Mesothelial cell of epicardium (in vitro differentiated cells): Measurements from ENCODE around the gene EGR4. TPM values are rescaled to one million over a fixed set of nuclear protein-coding genes. Genes with fewer than 3 reads are reported as not detected.
"Not testable (repeated sequence)": the region's sequence is repeated elsewhere in the genome, so short reads cannot be mapped to it uniquely, and the experiment has no call there.

Source experiments
- DNase-seq, 2 experiments: peaks; one replicate each; pipeline ENCODE4 v3.0.0; 2021; ENCODE audit warnings: low spot score in 2 of 2; ENCODE audit not compliant: unreplicated experiment in 2 of 2
- H3K27ac Mint-ChIP-seq: 2 replicates; pipeline ENCODE4 v1.8.0; 2021; ENCODE audit warnings: mixed read lengths
- H3K27me3 Mint-ChIP-seq: 2 replicates; pipeline ENCODE4 v1.8.0; 2021; ENCODE audit warnings: low read depth, mixed read lengths
- H3K36me3 Mint-ChIP-seq: 2 replicates; pipeline ENCODE4 v1.8.0; 2021; ENCODE audit warnings: mixed read lengths
- H3K4me1 Mint-ChIP-seq: 2 replicates; pipeline ENCODE4 v1.8.0; 2021; ENCODE audit warnings: mixed read lengths
- H3K4me3 Mint-ChIP-seq: 2 replicates; pipeline ENCODE4 v1.8.0; 2021; ENCODE audit warnings: mild to moderate bottlenecking, moderate library complexity, mixed read lengths
- H3K9me3 Mint-ChIP-seq: 2 replicates; pipeline ENCODE4 v1.8.0; 2021; ENCODE audit warnings: mixed read lengths
- total RNA-seq: library from RNA; stranded (reverse); gene quantifications from 3 replicates; pipeline ENCODE4 v1.2.1, GENCODE V29; 2021
- TF ChIP-seq, protein P1 (sequence below): fragments of 200-600 bp; sonication (generic); IDR thresholded peaks from one replicate; pipeline ENCODE4 v1.5.0; 2021; ENCODE audit warnings: antibody characterized with exemption; ENCODE audit not compliant: unreplicated experiment

Gene EGR4
- total RNA-seq, 1 donor from 2014 or later: 0.36 TPM

DNA sequence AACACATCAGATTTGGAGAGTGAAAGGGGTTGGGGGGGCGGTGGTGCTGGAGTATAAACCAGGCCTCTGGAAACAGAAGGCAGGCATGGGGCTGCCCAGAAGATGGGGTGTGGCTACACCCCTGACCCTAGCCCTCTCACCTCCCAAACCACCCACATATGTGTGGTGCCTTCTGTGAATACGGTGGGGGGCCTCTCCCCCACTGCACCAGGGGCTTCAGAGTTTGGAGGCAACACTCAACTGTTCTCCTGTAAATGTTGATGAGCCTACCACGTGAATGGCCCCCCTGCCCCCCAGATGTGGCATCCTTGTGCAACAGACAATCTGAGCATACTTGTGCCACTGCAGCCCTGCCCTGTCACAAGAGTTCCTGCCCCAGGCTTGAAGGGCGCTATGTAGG is 28.6 kb downstream of the EGR4 start:
- Mint-ChIP-seq H3K9me3 (no peaks in the 10 kb centered on the region), H3K27me3 (peaks cover 37% of the 10 kb centered on the region), H3K27ac (no peak overlapping the region), H3K4me1 (peaks cover 10% of the 10 kb centered on the region), H3K36me3 (no peaks in the 10 kb centered on the region), H3K4me3 (no peak overlapping the region)
- TF ChIP-seq, protein P1, sequence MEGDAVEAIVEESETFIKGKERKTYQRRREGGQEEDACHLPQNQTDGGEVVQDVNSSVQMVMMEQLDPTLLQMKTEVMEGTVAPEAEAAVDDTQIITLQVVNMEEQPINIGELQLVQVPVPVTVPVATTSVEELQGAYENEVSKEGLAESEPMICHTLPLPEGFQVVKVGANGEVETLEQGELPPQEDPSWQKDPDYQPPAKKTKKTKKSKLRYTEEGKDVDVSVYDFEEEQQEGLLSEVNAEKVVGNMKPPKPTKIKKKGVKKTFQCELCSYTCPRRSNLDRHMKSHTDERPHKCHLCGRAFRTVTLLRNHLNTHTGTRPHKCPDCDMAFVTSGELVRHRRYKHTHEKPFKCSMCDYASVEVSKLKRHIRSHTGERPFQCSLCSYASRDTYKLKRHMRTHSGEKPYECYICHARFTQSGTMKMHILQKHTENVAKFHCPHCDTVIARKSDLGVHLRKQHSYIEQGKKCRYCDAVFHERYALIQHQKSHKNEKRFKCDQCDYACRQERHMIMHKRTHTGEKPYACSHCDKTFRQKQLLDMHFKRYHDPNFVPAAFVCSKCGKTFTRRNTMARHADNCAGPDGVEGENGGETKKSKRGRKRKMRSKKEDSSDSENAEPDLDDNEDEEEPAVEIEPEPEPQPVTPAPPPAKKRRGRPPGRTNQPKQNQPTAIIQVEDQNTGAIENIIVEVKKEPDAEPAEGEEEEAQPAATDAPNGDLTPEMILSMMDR: no peak
- no peak for DNase-seq

DNA sequence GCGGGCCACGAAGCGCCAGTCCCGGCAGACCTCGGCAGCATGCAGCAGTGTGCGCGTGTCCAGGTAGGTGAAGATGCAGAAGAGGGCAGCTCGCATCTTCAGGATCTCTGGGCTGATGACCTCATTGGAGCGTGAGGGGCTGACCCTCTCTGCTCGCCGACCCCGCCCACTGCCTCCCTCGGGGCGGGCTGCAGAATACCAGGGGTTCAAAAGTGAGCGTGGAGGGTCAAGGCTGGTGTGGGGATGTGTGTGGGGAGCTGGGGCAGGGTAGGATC is 29.1 kb downstream of the EGR4 start:
- no peak for DNase-seq
- H3K9me3 Mint-ChIP-seq: no peaks in the 10 kb centered on the region
- no peaks in the 10 kb centered on the region for H3K36me3 Mint-ChIP-seq
- no peak overlapping the region for H3K27ac Mint-ChIP-seq
- H3K4me1 Mint-ChIP-seq: peaks cover 10% of the 10 kb centered on the region
- no peak overlapping the region for H3K4me3 Mint-ChIP-seq
- TF ChIP-seq, protein P1: no peak
- peaks cover 34% of the 10 kb centered on the region for H3K27me3 Mint-ChIP-seq

DNA sequence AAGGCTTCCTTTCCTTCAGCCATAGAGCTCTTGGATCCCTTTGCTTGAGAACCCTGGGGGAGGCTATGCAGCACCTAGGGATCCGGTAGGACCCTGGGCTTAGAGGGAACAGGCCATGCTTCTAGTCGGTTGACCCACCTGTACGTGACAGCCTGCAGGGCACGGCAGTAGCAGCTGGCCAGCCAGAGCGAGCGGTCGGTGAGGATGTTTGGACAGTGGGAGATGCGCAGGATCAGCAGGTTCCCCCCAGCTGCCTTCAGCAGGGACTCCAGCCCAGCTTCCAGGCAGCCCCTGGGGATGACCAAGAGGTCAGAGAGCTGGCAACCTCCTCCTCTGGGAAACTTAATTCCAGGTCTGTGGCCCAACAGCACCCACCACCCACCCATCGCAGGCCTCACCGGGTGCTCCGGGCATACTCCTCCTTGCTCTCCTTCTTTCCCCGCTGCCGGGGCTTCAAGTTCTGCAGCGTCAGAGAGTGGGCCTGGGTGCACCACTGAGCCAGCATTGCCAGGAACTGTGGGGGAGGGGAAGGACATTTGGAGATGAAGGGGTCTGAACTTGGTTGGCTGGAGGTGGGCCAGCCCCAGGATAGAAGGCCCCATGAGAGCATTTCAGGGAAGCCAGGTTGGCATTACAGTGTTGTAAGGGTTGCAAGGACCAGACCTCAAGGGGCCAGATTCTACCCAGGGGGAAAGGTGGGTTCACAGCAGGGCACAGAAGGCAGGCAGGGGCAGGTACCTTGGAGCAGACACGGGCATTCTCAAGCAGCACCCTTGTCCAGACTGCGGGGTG is 29.6 kb downstream of the EGR4 start:
- no peak for DNase-seq
- no peaks in the 10 kb centered on the region for H3K36me3 Mint-ChIP-seq
- peaks cover 10% of the 10 kb centered on the region for H3K4me1 Mint-ChIP-seq
- no peak overlapping the region for H3K27ac Mint-ChIP-seq
- H3K4me3 Mint-ChIP-seq: no peak overlapping the region
- TF ChIP-seq, protein P1: no peak
- H3K9me3 Mint-ChIP-seq: no peaks in the 10 kb centered on the region
- H3K27me3 Mint-ChIP-seq: peaks cover 32% of the 10 kb centered on the region

DNA sequence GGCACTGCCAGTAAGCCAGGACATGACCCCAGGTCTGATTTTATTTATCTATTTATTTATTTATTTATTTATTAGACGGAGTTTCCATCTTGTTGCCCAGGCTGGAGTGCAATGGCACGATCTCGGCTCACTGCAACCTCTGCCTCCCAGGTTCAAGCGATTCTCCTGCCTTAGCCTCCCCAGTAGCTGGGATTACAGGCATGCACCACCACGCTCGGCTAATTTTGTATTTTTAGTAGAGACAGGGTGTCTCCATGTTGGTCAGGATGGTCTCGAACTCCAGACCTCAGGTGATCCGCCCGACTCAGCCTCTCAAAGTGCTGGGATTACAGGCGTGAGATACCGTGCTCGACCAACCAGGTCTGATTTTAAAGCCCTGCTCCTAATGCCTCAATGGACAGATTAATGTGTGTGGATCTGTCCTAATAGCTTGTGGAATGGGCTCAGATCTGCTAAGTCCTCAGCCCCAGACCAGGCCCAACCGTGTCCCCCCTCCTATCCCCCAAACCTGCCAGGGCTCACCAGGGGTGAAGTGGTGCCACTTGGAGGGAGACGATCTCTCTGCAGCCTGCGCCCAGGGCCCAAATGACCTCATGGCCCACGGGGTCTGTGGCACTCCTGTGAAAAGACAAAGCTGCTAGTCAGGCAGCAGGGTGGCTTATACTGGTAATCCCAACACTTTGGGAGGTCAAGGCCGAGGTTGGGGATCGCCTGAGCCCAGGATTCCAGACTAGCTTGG is 30.5 kb downstream of the EGR4 start:
- not testable (repeated sequence) for H3K9me3 Mint-ChIP-seq, H3K4me1 Mint-ChIP-seq, H3K27ac Mint-ChIP-seq, DNase-seq, H3K4me3 Mint-ChIP-seq, H3K36me3 Mint-ChIP-seq
- H3K27me3 Mint-ChIP-seq: peaks cover 23% of the 10 kb centered on the region

DNA sequence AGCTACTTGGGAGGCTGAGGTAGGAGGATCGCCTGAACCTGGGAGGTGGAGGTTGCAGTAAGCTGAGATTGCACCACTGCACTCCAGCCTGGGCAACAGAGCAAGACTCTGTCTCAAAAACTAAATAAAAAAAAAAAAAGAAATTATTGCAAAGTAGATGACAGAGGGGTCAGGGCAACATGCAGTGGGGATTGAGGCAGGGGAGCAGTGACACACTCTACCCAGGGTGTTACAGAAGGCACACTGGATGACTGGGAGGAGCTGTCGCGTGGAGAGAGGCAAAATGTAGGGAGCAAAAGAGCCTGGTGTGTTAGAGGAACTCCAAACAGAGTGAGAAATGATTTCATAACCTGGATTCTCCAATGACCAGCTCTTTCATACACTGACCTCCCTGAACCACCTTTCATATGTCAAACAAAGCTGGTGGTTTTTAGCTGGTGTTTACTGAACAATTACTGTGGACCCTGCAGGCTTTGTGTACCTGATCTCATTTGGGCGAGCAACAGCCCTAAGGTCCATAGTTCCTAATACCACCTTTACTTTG is 31.2 kb downstream of the EGR4 start:
- no peak for DNase-seq
- Mint-ChIP-seq H3K27ac (no peak overlapping the region), H3K4me1 (no peaks in the 10 kb centered on the region), H3K9me3 (no peaks in the 10 kb centered on the region), H3K36me3 (no peaks in the 10 kb centered on the region), H3K4me3 (no peak overlapping the region), H3K27me3 (peaks cover 16% of the 10 kb centered on the region)
- TF ChIP-seq, protein P1: no peak

DNA sequence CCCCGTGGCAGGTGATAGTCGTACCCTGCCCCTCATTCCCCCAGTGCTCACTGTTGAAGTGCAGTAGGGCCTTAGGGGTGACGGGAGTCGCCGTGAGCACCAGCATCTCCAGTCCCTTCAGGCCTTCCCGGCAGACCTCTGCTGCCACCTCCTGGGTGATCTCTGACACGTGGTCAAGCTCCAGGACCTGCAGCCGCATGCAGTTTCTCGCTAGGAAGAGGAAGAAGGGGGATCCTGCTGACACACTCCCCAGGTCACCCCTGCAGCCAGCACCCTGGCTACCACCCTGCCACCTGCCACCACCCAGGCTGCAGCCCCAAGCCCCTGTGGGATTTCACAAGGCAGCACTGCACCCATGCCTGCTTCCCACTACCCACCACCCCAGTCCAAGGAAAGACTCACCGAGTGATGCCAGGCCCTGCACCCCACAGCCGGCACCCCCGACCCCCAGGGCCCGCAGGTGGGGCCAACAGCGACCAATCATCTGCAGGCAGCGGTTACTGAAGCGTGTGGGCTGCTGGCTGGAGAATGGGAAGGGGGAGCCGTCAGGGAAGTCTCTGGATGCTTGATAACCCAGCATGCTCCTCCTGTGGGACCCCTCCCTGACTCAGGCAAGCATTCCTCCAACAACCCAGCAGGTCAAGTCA is 32.9 kb downstream of the EGR4 start:
- Mint-ChIP-seq H3K36me3 (no peaks in the 10 kb centered on the region), H3K4me3 (no peak overlapping the region), H3K4me1 (no peaks in the 10 kb centered on the region), H3K27me3 (peaks cover 3% of the 10 kb centered on the region), H3K9me3 (no peaks in the 10 kb centered on the region), H3K27ac (no peak overlapping the region)
- TF ChIP-seq, protein P1: no peak
- no peak for DNase-seq
